SIG-M5 (cell line): Measurements from ENCODE around the gene CPT1A.

Experiments
- DNase-seq: peaks from one replicate; lab custom pipeline; 2025; lab: John Stamatoyannopoulos, UW

The CPT1A gene

DNA sequence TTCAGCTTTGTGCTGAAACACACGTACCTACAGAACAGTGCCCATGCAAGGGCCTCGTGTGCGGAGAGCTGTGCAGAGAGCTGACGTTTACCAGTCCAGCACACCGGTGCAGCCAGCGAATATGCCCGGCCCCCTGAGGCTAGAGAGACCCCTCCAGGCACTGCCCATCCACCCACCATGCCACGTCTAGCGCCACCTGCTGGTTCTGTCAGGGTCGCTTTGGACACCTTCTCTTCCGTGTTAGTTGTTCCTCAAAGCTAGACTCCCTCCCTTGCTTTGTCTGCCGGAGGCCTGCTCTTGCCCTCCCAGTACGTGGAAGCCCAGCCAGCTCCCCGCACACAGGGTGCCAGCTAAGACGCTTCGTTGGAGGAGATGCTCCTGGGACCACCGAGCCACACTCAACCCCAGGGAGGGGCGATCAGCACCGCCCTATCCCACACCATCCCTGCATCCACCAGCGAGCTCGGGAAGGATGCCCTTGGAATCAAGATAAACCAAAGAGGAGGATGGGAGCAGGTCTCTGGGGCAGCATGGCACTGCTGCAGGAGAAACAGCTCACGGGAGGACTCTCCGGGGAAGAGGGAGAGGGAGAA, 43.4 kb downstream of the CPT1A start:
- no peak for DNase-seq

DNA sequence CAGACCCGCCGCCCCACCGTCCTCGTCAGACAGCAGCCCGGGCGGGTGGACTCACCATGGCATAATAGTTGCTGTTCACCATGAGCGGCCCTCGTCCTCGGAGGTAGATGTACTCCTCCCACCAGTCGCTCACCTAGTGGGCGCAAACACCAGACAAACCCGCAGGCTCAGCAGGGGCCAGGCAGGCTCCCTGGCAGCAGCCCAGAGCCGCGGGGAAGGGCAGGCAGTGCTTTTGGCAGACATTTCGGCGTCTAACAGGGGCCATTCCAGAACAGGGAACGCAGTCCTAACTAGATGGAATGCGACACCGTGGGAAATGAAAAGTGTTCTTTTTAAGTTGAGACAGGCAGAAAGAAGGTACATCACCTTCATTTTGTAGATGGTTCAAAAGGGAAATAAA, 44.9 kb downstream of the CPT1A start:
- no peak for DNase-seq

DNA sequence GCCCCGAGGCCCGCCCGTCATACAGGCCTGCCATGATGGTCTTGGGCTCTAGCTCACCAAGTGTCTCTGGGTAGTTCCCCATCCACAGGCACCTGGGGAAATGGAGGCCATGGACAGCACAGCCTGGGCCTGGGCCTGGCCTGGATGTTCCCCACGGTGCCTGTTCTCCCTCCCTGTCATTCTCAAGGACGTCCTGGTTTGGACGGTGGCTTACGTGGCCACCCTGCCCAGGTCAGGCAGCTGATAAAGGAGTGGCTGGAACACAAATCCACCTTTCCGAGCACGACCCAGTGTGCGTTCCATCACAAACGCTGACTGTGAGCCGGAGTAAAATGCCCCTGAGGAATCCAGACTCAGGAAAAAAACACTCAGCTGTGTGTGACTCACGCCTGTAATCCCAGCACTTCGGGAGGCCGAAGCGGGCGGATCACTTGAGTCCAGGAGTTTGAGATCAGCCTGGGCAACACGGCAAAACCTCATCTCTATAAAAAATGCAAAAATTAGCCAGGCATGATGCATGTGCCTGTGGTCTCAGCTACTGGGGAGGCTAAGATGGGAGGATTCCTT, 49.2 kb downstream of the CPT1A start:
- no peak for DNase-seq

DNA sequence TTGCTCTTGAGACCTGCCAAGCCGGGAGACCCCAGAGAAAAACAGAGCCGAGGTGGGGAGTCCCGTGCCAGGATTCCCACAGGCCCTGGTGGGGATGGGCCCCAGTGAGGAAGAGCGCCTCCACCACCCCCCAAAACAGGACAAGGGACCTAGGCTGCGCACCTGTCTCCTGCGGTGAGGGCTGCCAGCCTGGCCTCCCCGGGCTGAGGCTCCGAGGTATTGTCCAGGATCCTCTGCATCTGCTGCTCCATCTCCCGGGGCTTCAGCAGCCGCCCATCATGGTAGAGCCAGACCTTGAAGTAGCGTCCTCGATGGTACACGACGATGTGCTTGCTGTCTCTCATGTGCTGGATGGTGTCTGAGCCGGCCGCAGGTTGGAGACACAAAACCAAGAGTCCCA, 57.1 kb downstream of the CPT1A start:
- DNase-seq, result no peak

DNA sequence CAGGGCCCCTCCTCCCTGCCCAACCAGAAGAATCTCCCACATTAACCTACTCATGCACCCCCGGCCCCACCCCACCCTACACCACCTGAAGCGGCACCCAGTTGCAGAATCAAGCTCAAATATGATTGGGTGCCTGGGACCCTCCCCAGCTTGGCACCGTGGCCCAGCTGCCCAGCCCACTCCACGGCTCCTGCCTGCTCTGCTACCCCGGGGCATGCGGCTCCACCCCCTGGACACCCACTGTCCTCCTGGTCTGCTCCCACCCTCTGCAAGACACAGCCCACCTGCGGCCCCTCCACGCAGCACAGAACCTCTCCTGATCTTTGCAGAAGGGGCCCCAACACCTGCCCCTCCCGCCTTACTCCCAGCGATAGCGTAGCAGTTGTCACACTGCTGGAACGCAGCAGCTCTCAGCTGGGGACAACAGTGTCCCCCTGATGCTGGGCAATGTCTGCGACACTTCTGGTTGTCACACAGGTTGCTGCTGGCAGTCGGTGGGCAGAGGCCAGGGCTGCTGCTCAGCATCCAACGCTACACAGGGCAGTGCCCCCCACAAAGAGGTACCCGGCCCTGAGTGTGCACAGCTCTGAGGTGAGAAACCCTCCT, 58.4 kb downstream of the CPT1A start:
- DNase-seq, result no peak

DNA sequence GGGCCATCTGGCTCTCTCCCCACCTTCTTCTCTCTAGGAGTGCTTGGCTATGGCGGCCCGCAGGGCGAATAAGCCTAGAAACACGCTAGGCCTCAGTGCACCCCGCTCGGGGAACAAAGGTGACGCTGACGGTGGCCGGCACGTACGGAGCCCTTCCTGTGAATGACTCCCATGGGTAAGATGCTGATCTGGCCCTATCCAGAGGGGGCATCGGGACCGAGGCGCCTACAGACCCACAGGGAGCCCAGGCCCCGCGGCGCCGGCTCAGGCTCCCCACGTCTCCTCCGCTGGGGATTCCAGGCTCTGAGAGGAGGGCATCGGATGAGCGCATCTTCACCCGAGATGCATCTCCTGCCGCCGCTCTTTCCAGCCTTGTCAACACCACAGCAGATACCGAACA, 59.0 kb downstream of the CPT1A start:
- DNase-seq, result no peak

DNA sequence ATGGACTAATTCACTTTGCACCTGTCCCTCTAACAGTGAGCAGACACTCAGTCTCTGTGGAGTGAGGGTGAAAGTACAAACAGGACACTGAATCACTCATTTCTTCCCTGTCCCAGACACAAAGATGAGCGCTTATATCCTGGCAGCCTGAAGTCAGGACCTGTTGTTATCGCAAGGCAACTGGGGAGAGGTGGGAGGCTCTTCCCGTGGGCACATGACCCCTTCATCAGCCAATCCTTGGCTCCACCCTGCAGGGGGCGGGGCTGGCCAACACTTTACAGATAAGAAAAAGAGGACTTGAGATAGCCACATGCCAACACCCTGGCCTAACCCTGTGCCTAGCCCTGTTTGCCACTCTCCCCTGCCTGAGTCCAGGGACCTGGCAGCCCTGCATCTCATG, 60.9 kb downstream of the CPT1A start:
- DNase-seq, result no peak

DNA sequence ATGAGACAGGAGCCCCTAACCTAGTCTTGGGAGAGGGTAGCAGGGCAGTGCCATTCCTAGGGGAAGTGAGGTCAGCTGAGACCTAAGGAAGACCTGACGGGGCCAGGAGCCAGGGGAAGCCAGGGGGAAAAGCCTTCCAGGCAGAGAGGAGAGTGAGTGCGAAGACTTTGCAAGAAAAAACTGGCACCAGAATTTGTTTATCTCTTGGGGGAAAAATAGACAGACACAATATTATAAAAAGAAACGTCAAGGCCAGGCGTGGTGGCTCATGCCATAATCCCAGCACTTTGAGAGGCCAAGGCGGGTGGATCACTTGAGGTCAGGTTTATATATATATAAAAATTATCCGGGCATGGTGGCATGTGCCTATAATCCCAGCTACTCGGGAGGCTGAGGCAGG, 63.5 kb downstream of the CPT1A start:
- DNase-seq, result no peak

DNA sequence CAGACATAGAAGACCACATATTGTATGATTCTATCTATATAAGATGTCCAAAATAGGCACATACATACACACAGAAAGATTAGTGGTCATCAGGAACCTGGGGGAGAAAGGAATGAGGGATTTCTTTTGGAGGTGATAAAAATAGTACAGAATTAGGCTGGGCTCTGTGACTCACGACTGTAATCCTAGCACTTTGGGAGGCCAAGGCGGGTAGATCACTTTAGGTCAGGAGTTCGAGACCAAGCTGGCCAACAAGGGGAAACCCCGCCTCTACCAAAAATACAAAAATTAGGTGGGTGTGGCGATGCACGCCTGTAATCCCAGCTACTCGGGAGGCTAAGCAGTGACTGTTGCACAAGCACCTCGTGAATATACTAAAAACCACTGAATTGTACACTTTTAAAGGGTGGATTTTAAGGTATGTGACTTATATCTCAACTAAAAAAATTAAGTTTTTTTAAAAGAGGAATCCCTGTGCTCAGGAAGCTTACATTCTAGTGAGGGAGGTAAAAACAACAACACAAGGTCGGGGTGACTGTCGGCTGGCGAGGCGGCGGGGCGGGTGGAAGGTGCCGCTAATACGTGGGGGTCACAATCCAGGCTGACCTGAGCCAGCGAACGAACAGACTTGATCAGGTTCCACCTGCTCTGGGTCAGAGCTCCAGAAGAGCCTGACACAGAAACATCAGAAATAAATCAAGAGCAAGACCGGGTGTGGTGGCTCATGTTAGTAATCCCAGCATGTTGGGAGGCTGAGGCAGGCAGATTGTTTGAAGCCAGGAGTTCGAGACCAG, 65.1 kb downstream of the CPT1A start:
- DNase-seq, result no peak

DNA sequence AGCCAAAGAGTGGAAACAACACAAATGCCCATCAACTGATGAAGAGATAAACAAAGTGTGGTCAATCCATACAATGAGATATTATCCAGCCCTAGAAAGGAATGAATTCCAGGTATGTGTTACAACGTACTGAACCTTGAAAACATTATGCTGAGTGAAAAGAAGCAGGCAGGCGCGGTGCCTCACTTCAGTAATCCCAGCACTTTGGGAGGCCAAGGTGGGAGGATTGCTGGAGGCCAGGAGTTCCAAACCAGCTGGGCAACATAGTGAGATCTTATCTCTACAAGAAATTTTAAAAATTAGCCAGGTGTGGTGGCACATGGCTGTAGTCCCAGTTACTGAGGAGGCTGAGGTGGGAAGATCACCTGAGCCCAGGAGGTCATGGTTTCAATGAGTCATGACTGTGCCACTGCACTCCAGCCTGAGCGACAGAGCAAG, 65.7 kb downstream of the CPT1A start:
- DNase-seq, result no peak

DNA sequence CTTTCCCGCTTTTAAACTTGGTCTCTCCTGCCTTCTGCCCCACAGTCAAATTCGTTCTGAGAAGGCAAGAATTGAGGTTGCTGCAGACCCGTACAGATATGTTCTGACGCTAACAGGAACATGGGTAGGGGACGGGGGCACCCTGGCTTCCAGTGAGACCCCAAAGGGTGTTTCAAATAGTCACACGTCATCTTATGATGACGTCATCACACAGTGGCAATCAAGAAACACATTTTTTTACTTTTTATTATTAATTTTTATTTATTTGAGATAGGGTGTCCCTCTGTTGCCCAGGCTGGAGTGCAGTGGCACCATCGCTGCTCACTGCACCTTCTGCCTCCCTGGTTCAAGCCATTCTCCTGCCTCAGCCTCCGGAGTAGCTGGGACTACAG, 67.5 kb downstream of the CPT1A start:
- no peak for DNase-seq

DNA sequence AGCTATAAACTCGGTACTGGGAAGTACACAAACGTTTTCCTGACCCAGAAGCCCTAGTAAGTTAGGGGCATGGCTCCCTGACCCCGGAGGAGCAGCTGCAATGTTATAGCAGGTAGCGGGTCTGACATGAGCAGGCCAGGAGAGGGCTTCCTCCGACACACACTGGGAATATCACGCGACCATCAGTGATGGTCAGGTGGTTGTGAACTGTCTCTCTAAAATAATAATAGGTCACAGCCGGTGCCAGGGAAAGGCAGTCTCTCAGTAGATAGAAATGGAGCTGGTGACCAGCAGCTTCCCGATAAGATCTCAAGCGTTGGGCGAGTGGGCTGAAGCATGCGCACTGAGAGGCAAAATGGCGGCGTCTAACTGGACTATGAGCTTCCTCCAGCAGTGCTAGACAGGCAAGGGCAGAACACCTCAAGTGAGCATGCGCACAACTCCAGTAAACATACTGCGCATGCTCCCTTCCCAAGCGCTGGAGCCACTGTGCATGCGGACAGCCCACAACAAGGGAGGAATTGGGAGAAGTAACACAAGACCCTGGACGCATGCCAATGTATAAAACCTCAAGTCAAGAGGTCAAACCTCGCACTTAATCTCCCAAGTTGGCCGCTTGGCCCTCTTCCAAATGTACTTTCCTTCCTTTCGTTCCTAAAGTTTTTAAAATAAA, 68.1 kb downstream of the CPT1A start:
- DNase-seq, result no peak

DNA sequence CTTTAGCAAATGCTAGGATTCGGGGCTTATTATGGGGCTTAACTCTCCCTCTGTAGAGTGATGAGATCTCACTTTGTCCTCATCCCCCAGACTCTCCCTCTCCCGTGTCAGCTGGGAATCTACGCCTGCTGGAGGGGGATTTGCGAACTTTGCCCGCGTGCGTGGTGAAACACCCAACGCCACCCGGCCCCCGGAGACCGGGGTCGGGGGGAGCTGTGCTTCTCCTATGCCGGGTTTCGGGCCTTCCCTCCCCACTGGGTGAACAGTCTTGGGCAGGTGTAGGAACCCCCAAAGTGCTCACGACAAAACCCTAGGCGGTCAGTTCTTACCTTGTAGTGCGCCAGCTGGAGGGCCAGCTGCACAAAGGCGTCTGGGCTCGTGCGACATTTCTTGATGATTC, 68.8 kb downstream of the CPT1A start:
- DNase-seq, result no peak

DNA sequence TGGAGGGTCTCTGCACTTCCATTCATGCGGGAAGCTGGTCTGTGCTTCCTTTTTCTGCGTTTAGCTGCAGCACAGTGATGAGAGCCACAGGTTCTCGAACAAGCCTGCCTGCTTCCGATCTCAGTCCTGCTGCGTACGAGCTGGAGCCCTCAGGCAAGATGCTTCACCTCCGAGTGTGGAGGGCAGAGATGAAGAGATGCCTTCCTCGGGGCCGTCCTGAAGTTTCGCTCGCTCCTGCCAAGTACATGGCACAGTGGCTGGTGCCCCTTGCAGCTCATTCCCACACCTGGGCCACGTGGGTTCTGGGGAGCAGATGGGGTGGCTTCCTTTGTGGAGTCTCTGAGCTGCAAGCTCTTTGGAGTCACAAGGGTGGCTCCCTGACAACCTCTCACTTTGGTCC, 70.9 kb downstream of the CPT1A start:
- DNase-seq, result no peak

DNA sequence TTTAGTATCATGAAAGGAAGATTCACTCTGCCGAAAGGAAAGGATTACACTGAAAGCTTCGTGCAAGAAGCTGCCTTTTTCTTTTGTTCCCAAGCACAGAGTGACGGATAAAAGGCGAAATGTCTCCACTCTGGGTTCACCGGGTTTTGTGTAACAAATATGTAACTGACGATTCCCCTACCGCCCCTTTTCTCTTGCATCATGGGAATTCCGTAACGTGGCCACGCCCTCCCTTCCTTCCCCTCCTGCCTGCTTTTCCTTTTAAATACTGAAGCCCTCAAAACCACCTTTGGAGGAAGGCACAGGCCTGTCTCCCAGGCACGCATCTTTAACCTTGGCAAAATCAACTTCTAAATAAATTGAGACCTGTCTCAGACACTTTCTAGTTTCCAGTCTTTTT, 74.0 kb downstream of the CPT1A start:
- no peak for DNase-seq

DNA sequence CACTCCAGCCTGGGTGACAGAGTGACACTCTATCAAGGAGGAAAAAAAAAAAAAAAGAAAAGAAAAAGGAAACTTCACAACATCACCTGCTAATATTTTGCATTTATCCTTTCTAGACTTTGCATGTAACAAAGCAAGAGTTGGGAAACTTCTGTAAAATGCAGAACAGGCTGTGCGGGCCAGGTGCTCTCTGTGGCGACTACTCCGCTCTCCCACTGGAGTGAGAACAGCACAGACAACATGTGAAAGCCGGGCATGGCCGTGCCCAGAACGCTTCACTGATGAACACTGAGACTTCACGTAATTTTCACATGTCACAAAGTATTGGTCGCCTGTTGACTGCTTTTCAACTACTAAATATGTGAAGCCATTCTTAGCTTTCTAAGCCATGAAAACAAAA, 74.9 kb downstream of the CPT1A start:
- DNase-seq, result no peak

DNA sequence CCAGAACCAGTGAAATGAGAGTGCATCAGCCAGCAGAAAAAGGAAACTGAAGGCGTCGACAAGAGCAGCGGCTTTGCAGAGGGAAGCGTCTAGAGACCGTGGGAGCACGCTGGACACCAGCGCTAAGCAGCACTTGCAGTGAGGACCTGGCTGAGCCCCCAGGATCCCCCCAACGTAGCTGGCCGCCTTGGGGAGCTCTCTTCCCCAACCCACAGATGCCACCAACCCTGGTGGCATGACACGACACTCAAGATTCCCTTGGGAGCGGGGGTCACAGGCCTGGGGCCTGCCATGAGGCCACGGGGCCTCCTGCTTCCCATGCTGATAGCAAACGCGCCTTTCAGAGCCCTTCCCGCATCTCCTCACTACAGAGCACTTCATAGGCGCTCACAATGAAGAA, 77.0 kb downstream of the CPT1A start:
- no peak for DNase-seq

DNA sequence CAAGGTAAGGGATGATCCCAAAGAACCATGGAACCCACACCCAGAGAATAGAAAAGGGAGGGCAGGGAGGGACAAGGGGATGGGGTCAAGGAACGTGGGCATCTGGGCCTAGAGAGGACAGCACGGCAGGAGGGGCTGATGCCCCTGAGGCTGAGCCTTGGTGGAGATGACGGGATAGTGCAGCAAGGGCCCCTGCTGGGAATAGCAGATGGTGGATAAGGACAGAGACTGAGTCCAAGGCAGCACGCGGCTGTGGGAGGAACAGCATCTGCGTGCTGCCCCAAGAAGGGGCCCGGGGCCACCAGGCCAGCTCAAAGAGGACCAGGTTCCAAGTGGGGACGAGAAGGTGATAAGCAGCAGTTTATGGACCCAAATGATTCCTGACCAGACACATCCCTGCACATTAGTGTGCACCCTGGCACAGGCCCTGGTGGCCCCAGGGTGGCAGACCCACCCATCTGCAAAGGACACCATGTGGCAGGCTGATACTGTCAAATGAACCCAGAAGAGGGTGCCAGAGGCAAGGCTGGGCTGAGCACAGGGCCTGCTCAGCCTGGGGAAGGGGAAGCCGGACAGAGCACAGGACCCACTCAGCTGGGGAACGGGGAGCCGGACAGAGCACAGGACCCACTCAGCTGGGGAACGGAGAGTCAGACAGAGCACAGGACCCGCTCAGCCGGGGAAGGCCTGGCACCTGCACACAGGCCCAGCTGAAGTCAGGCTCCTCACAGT, 77.6 kb downstream of the CPT1A start:
- no peak for DNase-seq

DNA sequence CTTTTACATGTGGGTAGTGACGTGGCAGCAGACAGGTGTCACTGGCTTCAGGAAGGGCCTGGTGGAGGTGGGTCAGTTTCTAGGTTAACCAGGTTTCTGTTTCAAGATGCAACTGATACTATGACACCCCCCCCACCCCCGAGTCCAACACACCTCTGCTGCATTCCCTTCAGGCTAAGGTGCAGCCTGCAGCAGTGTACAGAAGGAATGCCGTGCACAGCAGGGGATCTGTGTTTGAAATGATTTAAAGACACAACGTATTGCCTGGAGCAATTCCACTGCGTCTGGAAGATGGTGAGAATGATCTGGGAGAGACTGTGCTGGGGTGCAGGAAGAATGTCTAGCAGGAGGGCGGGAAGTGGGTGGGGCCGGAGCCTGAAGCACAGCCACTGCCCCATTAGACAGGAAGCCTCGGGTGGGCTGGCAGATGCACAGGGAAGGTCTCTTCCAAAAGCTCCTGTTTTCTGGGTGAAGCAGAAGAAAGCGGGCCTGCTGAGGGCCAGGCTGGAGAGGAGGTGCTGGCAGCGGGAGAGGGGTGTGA, 78.5 kb downstream of the CPT1A start:
- no peak for DNase-seq

DNA sequence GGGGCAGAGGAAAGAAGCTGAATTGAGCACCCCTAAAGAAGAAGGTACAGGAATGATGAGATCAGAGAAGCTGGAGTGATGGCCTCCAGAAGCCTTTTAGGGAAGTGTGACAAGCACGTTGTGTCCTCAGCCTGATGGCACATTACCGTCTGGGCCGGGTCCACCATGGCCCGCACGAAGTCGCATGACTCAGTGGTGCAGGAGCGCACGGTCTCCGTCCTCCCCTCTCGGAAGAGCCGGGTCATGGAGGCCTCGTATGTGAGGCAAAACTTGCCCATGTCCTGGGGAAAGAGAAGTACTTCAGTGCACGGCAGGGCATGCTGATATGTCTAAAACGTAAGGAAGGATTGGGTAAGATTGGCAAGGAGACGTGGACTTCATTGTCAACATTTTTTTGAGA, 79.2 kb downstream of the CPT1A start:
- DNase-seq, result no peak

DNA sequence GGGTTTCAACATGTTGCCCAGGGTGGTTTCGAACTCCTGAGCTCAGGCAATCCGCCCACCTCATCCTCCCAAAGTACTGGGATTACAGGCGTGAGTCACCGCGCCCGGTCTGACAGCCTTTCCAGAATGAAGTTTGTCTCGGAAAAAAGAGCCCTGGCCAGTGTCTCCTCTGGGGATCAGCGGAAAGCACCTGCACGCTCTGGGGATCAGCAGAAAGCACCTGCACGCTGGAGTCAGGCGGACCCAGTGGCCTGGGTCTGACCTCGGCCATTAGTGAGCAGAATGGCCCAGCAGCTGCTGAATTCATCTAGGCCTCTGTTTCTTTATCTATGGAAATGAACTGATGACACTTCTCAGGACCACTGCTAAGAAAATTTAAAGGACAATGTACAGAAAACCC, 79.9 kb downstream of the CPT1A start:
- DNase-seq, result no peak

DNA sequence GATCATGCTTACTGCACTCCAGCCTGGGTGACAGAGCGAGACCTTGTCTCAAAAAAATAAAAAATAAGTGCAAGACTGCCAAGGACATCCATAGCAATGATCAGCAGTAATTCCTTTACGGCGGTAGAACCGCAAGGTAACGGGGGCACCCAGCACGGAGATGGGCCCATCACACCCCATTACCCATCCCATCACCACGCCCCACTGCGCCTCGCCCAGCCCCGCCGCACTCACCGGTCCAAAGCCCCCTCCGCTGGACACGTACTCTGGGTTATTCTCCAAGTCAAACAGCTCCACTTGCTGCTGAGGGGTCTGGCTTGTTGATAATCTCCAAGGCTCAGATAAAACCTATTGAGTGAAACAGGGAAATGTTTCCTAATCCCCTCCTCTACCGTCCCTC, 81.7 kb downstream of the CPT1A start:
- no peak for DNase-seq
